Cortex of kidney (tissue), 1 donor: ENCODE measurements around the gene PIK3AP1.

Source experiments
- DNase-seq: peaks from one replicate; lab custom pipeline; 2025; lab: John Stamatoyannopoulos, UW

The PIK3AP1 gene

GRCh38 chr10:96672481-96673175, 47.7 kb downstream of the PIK3AP1 start:
- DNase-seq: no peak

- no peak for DNase-seq
Observed at GRCh38 chr10:96671211-96671890, 49.0 kb downstream of the PIK3AP1 start.

- DNase-seq: no peak
Observed at GRCh38 chr10:96670786-96671185, 49.5 kb downstream of the PIK3AP1 start.

- DNase-seq: no peak
Observed at GRCh38 chr10:96667401-96667800, 52.9 kb downstream of the PIK3AP1 start.

- DNase-seq: no peak
Observed at GRCh38 chr10:96666741-96667140, 53.6 kb downstream of the PIK3AP1 start.

- no peak for DNase-seq
Observed at GRCh38 chr10:96665306-96665705, 55.0 kb downstream of the PIK3AP1 start.

GRCh38 chr10:96664563-96664962, 55.8 kb downstream of the PIK3AP1 start:
- DNase-seq: no peak

- DNase-seq: no peak
Observed at GRCh38 chr10:96663797-96664196, 56.5 kb downstream of the PIK3AP1 start.

- no peak for DNase-seq
Observed at GRCh38 chr10:96661632-96662031, 58.7 kb downstream of the PIK3AP1 start.

GRCh38 chr10:96660297-96660696, 60.0 kb downstream of the PIK3AP1 start:
- DNase-seq: no peak

GRCh38 chr10:96658844-96659243, 61.5 kb downstream of the PIK3AP1 start:
- no peak for DNase-seq

GRCh38 chr10:96657385-96657784, 62.9 kb downstream of the PIK3AP1 start:
- DNase-seq: no peak

- DNase-seq: no peak
Observed at GRCh38 chr10:96656839-96657238, 63.5 kb downstream of the PIK3AP1 start.

GRCh38 chr10:96656198-96656577, 64.1 kb downstream of the PIK3AP1 start:
- no peak for DNase-seq

- no peak for DNase-seq
Observed at GRCh38 chr10:96655461-96656197, 64.7 kb downstream of the PIK3AP1 start.

GRCh38 chr10:96651998-96652431, 68.3 kb downstream of the PIK3AP1 start:
- DNase-seq: no peak

GRCh38 chr10:96650958-96651357, 69.4 kb downstream of the PIK3AP1 start:
- DNase-seq: no peak

- DNase-seq: no peak
Observed at GRCh38 chr10:96648297-96648696, 72.0 kb downstream of the PIK3AP1 start.

GRCh38 chr10:96647466-96647865, 72.8 kb downstream of the PIK3AP1 start:
- no peak for DNase-seq

- DNase-seq: no peak
Observed at GRCh38 chr10:96646751-96647166, 73.6 kb downstream of the PIK3AP1 start.

- no peak for DNase-seq
Observed at GRCh38 chr10:96646301-96646700, 74.0 kb downstream of the PIK3AP1 start.

- no peak for DNase-seq
Observed at GRCh38 chr10:96645191-96645721, 75.1 kb downstream of the PIK3AP1 start.

- no peak for DNase-seq
Observed at GRCh38 chr10:96643920-96644319, 76.4 kb downstream of the PIK3AP1 start.
